ENCODE results near the gene POLR1C. TPM values are rescaled to one million over a fixed set of nuclear protein-coding genes. Genes with fewer than 3 reads are reported as not detected.

POLR1C gene
- total RNA-seq, 1 experiment from 2014 or later, result 79.6 TPM

DNA sequence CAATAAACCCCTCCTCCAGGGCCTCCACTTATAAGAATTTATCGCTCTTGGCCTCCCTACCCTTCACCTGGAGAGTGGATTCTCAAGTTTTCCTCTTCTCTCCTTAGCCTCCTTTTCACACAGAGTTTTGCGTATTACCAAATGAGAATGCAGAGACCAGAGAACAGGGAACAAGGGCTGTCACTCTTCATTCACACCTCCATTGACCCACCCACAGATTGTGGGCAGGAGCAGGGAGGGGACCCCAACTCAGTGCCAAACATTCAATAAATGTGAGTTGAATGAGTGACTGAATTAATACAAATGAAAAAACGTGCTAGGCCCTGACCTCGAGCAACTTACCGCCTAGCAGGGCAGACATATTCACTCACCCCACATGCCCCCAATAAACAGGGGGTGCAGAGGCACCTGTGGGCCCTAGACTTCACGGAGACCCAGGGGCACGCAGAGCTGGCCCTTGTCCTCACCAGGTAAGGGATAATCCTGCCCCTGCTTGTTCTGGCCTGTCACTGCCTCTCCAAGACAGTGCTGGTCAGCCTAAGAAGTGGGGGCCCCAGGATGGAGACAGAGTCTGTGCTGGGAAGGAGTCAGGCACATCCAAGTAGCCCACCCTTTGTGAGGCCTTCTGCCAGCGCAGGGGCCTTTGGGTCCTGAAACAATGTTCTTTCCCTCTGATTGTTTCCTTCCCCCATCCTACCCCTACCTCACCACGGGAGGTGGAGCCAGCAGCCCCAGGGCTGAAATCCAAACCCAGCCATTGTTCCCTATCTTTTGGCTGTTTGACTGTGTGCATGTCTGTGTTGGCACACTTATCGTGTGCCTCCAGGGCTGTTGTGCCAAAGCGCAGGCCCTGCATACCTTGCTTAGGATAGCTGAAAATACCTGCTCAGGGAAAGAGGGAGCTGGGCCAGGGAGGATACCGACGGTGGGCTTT is 47.9 kb upstream of the POLR1C start:
- DNase-seq, result no peak
- CTCF ChIA-PET, result no interaction called here
- Mint-ChIP-seq H3K9me3 (ENCODE audit: low read depth, unreplicated experiment) (no peaks in the 10 kb centered on the region), H3K27ac (ENCODE audit: unreplicated experiment) (no peak overlapping the region), H3K4me1 (ENCODE audit: low read depth, unreplicated experiment) (no peaks in the 10 kb centered on the region), H3K27me3 (ENCODE audit: unreplicated experiment) (peaks cover 37% of the 10 kb centered on the region), H3K4me3 (ENCODE audit: low read depth, unreplicated experiment) (no peak overlapping the region), H3K36me3 (ENCODE audit: insufficient read depth, unreplicated experiment) (no peaks in the 10 kb centered on the region)
- TF ChIP-seq, protein P1, sequence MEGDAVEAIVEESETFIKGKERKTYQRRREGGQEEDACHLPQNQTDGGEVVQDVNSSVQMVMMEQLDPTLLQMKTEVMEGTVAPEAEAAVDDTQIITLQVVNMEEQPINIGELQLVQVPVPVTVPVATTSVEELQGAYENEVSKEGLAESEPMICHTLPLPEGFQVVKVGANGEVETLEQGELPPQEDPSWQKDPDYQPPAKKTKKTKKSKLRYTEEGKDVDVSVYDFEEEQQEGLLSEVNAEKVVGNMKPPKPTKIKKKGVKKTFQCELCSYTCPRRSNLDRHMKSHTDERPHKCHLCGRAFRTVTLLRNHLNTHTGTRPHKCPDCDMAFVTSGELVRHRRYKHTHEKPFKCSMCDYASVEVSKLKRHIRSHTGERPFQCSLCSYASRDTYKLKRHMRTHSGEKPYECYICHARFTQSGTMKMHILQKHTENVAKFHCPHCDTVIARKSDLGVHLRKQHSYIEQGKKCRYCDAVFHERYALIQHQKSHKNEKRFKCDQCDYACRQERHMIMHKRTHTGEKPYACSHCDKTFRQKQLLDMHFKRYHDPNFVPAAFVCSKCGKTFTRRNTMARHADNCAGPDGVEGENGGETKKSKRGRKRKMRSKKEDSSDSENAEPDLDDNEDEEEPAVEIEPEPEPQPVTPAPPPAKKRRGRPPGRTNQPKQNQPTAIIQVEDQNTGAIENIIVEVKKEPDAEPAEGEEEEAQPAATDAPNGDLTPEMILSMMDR (IDR thresholded peaks at IDR 0.05; ENCODE audit: unreplicated experiment), result no peak
- intact Hi-C loops (cut with micrococcal nuclease; ENCODE audit: unreplicated experiment), result no loop called here
- BruUV-seq (replicated peaks), result no TSS peak

DNA sequence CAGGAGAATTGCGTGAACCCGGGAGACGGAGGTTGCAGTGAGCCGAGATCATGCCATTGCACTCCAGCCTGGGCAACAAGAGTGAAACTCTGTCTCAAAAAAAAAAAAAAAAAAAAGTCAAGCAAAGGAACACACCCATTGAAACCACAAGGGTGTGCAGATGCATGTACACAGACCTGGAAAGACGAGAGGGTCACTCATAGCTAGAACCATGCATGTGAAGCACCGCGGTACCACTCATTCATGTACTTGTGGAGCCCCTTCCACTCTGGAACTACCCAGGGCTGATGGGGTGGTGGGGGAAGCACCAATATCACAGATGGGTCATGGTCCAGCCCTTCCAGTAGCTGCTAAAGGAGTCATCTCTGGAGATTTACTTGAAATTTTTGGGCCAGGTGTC is 46.9 kb upstream of the POLR1C start:
- CTCF ChIA-PET, result interaction anchor here (0.6 to 1.0 kb wide), 3 partner anchors 25 to 153 kb away, joined by 3 to 4 read pairs (median 4); no protein-coding TSS in a partner anchor
- Mint-ChIP-seq H3K27ac (ENCODE audit: unreplicated experiment) (no peak overlapping the region), H3K4me1 (ENCODE audit: low read depth, unreplicated experiment) (no peaks in the 10 kb centered on the region), H3K27me3 (ENCODE audit: unreplicated experiment) (peaks cover 32% of the 10 kb centered on the region), H3K4me3 (ENCODE audit: low read depth, unreplicated experiment) (no peak overlapping the region), H3K9me3 (ENCODE audit: low read depth, unreplicated experiment) (no peaks in the 10 kb centered on the region), H3K36me3 (ENCODE audit: insufficient read depth, unreplicated experiment) (no peaks in the 10 kb centered on the region)
- DNase-seq, result no peak
- intact Hi-C loops (cut with micrococcal nuclease; ENCODE audit: unreplicated experiment), result no loop called here
- BruUV-seq (replicated peaks), result no TSS peak
- TF ChIP-seq, protein P1 (IDR thresholded peaks at IDR 0.05; ENCODE audit: unreplicated experiment), result no peak

DNA sequence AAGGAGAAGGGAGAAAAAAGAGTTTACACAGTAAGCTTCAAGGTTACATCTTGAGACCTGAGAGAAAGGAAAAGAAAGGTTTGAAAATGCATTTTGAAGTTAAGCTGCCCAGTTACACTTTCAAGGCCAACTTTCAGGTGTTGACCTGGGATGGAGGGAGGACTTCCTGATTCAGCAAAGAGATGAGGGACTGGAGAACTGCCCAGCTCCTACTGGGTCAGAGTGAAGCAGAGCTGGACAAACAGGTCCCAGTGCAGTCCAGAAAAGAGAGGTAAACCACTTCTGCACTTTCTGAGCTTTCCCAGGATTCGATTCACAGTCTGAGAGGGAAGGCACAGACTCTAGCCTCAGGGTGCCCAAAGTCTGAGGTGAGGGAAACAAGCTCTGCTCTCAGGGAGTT is 45.5 kb upstream of the POLR1C start:
- TF ChIP-seq, protein P1 (IDR thresholded peaks at IDR 0.05; ENCODE audit: unreplicated experiment), result no peak
- no peak overlapping the region for H3K27ac Mint-ChIP-seq (ENCODE audit: unreplicated experiment)
- DNase-seq, result no peak
- BruUV-seq (replicated peaks), result no TSS peak
- H3K9me3 Mint-ChIP-seq (ENCODE audit: low read depth, unreplicated experiment), result no peaks in the 10 kb centered on the region
- H3K4me3 Mint-ChIP-seq (ENCODE audit: low read depth, unreplicated experiment), result no peak overlapping the region
- no peaks in the 10 kb centered on the region for H3K36me3 Mint-ChIP-seq (ENCODE audit: insufficient read depth, unreplicated experiment)
- intact Hi-C loops (cut with micrococcal nuclease; ENCODE audit: unreplicated experiment), result no loop called here
- H3K27me3 Mint-ChIP-seq (ENCODE audit: unreplicated experiment), result peaks cover 30% of the 10 kb centered on the region
- H3K4me1 Mint-ChIP-seq (ENCODE audit: low read depth, unreplicated experiment), result peaks cover under 1% of the 10 kb centered on the region
- CTCF ChIA-PET, result interaction anchor here (0.9 to 1.0 kb wide), 2 partner anchors 11 to 35 kb away, joined by 3 to 4 read pairs; no protein-coding TSS in a partner anchor

DNA sequence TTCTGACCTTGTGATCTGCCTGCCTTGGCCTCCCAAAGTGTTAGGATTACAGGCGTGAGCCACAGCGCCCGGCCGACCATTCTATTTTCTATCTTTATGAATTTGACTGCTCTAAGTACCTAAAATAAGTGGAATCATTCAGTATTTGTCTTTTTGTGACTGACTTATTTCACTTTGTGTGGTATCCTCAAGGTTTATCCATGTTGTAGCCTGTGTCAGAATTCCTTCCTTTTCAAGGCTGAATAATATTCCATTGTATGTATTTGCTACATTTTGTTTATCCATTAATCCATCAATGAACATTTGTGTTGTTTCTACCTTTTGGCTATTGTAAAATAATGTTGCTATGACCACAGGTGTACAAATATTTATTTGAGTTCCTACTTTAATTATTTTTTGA is 44.4 kb upstream of the POLR1C start:
- no TSS peak for BruUV-seq (replicated peaks)
- TF ChIP-seq, protein P1 (IDR thresholded peaks at IDR 0.05; ENCODE audit: unreplicated experiment), result no peak
- H3K4me1 Mint-ChIP-seq (ENCODE audit: low read depth, unreplicated experiment), result peaks cover 11% of the 10 kb centered on the region
- CTCF ChIA-PET, result interaction anchor here (0.7 to 1.0 kb wide), 2 partner anchors 34 to 265 kb away, joined by 3 read pairs; no protein-coding TSS in a partner anchor
- DNase-seq, result no peak
- no peaks in the 10 kb centered on the region for H3K9me3 Mint-ChIP-seq (ENCODE audit: low read depth, unreplicated experiment)
- peaks cover 18% of the 10 kb centered on the region for H3K27me3 Mint-ChIP-seq (ENCODE audit: unreplicated experiment)
- peaks cover 10% of the 10 kb centered on the region for H3K36me3 Mint-ChIP-seq (ENCODE audit: insufficient read depth, unreplicated experiment)
- intact Hi-C loops (cut with micrococcal nuclease; ENCODE audit: unreplicated experiment), result no loop called here
- H3K27ac Mint-ChIP-seq (ENCODE audit: unreplicated experiment), result no peak overlapping the region
- no peak overlapping the region for H3K4me3 Mint-ChIP-seq (ENCODE audit: low read depth, unreplicated experiment)

Data from Calu3 (cell line).